Mucosa of rectum (tissue), 2 donors: ENCODE results near the gene CARD10.
A peak's percentile ranks its signal among the peaks of the same experiment; 100 is the strongest.

Experiments
- H3K27ac ChIP-seq, 2 donors: one replicate each; pipeline ENCODE4 v1.7.0; 2013; ENCODE audit warnings: inconsistent platforms in 2 of 2, low read depth in 2 of 2, low read length in 2 of 2
- H3K27me3 ChIP-seq, 2 donors: one replicate each; pipeline ENCODE4 v1.7.0; 2013; ENCODE audit warnings: low read length in 2 of 2; ENCODE audit not compliant: control insufficient read depth in 2 of 2, insufficient read depth in 2 of 2
- H3K36me3 ChIP-seq, 2 donors: one replicate each; pipeline ENCODE4 v1.7.0; 2013; ENCODE audit warnings: low read length in 2 of 2; ENCODE audit not compliant: control insufficient read depth in 2 of 2, insufficient read depth in 2 of 2
- H3K4me1 ChIP-seq, 2 donors: one replicate each; pipeline ENCODE4 v1.7.0; 2013; ENCODE audit warnings: low read length in 2 of 2, mild to moderate bottlenecking in 1 of 2; ENCODE audit not compliant: control insufficient read depth in 2 of 2, insufficient read depth in 2 of 2
- H3K4me3 ChIP-seq, 2 donors: one replicate each; pipeline ENCODE4 v1.7.0; 2013; ENCODE audit warnings: low read length in 2 of 2
- H3K9ac ChIP-seq, 2 donors: one replicate each; pipeline ENCODE4 v1.7.0; 2013; ENCODE audit warnings: low read length in 2 of 2, low read depth in 1 of 2, mild to moderate bottlenecking in 1 of 2
- H3K9me3 ChIP-seq, 2 donors: one replicate each; pipeline ENCODE4 v1.7.0; 2013; ENCODE audit warnings: low read length in 2 of 2; ENCODE audit not compliant: control insufficient read depth in 2 of 2
- donor health status: healthy.
- donor health status: Normal muscosa, but diverticular disease.

CARD10 gene

DNA sequence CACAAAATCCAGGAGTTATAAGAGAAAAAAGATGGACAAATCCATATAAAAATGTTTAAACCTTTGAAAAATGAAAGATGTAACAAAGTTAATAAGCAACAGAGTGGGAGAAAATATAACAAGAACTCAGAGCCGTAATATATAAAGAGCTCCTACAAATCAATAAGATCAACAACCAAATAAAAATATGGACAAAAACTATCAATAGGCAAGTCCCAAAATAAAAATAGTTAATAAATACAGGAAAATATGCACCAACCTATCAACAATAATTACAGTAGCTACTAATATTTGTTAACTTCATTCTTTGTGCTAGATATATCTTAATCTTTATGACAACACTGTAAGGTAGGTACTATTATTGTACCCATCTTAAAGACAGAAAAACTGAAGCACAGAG is 2.8 kb downstream of the CARD10 start:
- no peaks in the 10 kb centered on the region for H3K9me3 ChIP-seq
- no peak overlapping the region for H3K27ac ChIP-seq
- H3K4me1 ChIP-seq = peaks cover 34 to 50% of the 10 kb centered on the region in 2 donors
- peaks cover 12 to 13% of the 10 kb centered on the region in 2 donors for H3K36me3 ChIP-seq
- no peak overlapping the region for H3K4me3 ChIP-seq
- no peak overlapping the region for H3K9ac ChIP-seq
- H3K27me3 ChIP-seq = no peaks in the 10 kb centered on the region

DNA sequence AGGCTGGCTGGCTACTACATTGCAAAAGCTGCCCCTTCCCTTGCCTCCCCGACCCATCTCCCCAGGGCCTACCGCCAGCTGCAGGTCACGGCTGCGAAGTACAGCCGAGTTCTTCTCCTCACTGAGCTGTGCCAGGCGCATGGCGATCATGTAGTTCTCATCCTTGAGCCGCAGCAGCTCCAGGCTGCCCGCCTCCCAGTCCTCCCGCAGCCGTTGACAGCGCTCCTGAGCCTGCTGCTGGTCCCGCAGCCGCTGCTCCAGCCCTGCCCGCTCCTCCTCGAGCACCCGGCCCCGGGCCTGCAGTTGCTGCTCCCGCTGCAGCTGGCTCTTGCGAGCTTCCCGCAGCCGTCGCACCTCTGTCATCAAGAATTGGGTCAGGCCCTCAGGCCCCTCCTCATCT is 3.3 kb downstream of the CARD10 start:
- peaks cover 32 to 47% of the 10 kb centered on the region in 2 donors for H3K4me1 ChIP-seq

DNA sequence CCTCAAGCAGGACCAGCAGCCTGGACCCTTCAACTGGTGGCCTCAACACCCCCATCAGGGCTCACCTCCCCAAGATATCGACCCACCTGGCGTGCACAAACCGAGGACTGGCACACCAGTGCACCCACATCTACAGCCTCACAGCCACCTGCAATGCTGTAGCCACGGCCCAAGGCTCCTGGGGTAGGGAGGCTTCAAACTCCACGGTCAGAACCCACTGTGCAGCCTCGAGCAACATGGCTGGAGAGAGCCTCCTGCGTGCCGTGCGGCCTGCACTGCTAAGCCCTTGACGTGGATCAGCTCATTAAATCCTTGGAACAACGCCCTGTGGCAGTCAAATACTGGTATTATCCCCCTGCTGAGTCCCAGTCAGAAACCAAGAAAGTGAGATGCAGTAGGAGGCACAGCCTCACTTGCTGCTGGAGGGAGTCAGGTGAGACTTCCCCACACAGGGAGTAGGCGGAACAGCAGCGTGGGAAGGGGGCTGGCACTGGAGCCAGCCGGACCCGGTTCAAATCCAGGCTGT is 4.6 kb downstream of the CARD10 start:
- Histone ChIP-seq H3K4me1 (peaks cover 24 to 51% of the 10 kb centered on the region in 2 donors), H3K9ac (no peak overlapping the region), H3K4me3 (no peak overlapping the region), H3K9me3 (no peaks in the 10 kb centered on the region), H3K27ac (no peak overlapping the region), H3K27me3 (no peaks in the 10 kb centered on the region), H3K36me3 (peaks cover 12 to 13% of the 10 kb centered on the region in 2 donors)

More for the DNA sequence above, 3.3 kb downstream of the CARD10 start:
- Histone ChIP-seq H3K9me3 (no peaks in the 10 kb centered on the region), H3K9ac (no peak overlapping the region), H3K4me3 (no peak overlapping the region), H3K27ac (no peak overlapping the region), H3K27me3 (no peaks in the 10 kb centered on the region), H3K36me3 (peaks cover 12 to 13% of the 10 kb centered on the region in 2 donors)

DNA sequence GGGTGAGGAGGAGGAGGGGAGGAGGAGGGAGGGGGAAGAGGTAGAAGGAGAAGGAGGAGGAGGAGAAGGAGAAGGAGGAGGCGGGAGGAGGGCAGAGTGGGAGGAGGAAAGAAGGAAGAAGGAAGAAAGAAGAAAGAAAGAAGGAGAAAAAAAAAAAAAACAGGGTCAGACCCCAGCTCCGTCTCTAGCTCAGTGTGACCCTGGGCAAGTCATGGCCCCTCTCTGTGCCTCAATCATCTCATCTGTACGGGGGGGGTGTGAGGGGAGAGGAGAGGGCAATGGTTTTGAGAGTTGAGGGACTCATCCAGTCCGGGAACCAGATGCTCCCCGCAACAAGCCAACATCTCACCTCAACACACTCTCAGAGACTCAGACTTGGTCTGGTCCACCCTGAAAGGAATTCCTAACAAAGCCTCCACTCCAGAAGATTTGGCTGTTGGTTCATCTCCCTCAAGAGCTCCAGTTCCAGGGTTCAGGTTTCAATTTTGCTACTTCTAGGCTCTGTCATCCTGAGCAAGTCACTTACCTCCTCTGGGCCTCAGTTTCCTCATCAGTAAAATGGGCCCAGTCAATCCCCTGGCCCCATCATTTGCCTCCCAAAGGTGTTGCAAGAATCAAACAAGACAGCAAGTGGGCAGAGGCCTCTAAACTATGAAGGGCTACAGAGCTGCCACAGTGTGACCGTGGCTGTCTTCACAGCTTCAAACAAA is 7.7 kb downstream of the CARD10 start:
- H3K4me1 ChIP-seq = peaks cover 23 to 59% of the 10 kb centered on the region in 2 donors
- peaks cover 22 to 23% of the 10 kb centered on the region in 2 donors for H3K36me3 ChIP-seq

GRCh38 chr22:37510091-37510490 is 9.1 kb downstream of the CARD10 start:
- no peaks in the 10 kb centered on the region for H3K27me3 ChIP-seq
- peak overlapping the region in 1 of 2 donors; percentile 95 for H3K27ac ChIP-seq
- H3K9ac ChIP-seq = peak overlapping the region in 1 of 2 donors; percentile 10
- H3K36me3 ChIP-seq = peaks cover 22 to 28% of the 10 kb centered on the region in 2 donors
- no peaks in the 10 kb centered on the region for H3K9me3 ChIP-seq
- H3K4me1 ChIP-seq = peaks cover 23 to 54% of the 10 kb centered on the region in 2 donors
- H3K4me3 ChIP-seq = no peak overlapping the region

More for the DNA sequence above, 7.7 kb downstream of the CARD10 start:
- Histone ChIP-seq H3K27ac (peak overlapping the region; percentile 95 to 96), H3K27me3 (no peaks in the 10 kb centered on the region), H3K9me3 (no peaks in the 10 kb centered on the region), H3K9ac (peak overlapping the region; percentile 69 to 70), H3K4me3 (peak overlapping the region; percentile 11 to 31)

DNA sequence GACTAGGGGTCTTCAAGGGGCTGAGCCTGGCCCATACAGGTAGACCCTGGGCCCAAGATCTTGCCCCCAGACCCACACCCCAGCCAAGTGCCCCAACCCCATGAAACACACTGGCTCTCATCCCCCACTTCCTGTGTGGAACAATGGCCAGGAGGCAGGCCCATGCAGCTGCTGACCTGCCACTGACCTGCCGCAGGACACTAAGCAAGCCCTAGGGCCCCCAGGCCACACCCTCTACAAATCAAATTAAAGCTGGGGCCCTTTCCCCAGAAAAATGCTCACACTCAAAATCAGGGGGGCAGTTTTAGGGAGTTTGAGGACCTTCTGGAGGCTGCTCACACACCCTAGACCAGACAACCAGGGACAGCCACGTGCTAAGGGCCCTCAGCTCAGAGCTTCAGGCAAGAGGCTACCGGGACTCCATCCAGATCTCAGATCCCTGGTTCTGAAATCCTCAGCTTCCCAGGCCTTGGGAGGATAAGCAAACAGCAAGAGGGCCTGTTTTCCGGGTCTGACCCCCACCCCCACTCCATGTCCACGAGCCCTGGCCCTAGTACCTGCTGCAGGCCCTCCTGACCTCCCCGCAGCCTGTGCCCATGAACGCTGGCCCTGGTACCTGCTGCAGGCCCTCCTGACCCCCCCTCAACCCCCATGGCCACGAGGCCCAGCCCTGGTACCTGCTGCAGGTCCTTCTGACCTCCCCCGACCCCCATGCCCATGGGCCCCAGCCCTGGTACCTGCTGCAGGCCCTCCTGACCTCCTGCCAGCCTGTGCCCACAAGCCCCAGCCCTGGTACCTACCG is 10.0 kb downstream of the CARD10 start:
- Histone ChIP-seq H3K4me1 (peaks cover 29 to 62% of the 10 kb centered on the region in 2 donors), H3K9ac (peak overlapping the region; percentile 41 to 68), H3K27me3 (no peaks in the 10 kb centered on the region), H3K9me3 (no peaks in the 10 kb centered on the region), H3K4me3 (no peak overlapping the region), H3K27ac (peak overlapping the region; percentile 52 to 88), H3K36me3 (peaks cover 21 to 23% of the 10 kb centered on the region in 2 donors)

DNA sequence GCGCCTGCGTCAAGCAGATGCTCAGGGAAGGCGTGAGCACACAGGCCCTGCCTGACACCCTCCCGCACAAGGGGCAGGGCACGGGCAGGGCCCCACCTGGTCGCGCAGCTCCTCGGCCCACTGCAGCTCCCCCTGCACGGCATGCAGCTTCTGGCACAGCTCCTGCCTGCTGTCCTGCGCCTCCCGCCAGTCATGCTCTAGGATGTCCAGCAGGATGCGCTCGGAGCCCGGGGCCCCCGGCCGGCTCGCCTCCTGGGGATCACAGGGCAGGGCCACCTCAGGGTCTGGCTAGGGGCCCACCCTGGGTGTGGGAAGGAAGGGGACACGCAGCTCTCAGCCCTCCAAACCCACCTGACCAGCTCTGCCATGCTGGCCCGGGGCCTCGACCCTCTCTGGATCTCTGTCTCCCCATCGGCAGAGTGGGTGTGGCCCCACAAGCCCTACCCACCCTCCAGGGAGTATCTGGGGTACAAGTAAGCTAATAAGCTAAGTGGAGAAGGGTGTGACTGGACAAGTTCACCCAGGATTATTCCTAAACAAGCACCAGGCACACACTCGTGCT is 10.7 kb downstream of the CARD10 start:
- Histone ChIP-seq H3K9ac (peak overlapping the region in 1 of 2 donors; percentile 68), H3K9me3 (no peaks in the 10 kb centered on the region), H3K4me1 (peaks cover 36 to 68% of the 10 kb centered on the region in 2 donors), H3K4me3 (no peak overlapping the region), H3K27me3 (no peaks in the 10 kb centered on the region), H3K27ac (peak overlapping the region; percentile 52 to 88), H3K36me3 (peaks cover 21 to 23% of the 10 kb centered on the region in 2 donors)

- Histone ChIP-seq H3K36me3 (peaks cover 21 to 23% of the 10 kb centered on the region in 2 donors), H3K9me3 (no peaks in the 10 kb centered on the region), H3K27me3 (no peaks in the 10 kb centered on the region), H3K4me3 (no peak overlapping the region), H3K9ac (peak overlapping the region in 1 of 2 donors; percentile 68), H3K27ac (peak overlapping the region in 1 of 2 donors; percentile 88), H3K4me1 (peaks cover 42 to 68% of the 10 kb centered on the region in 2 donors)
Observed at GRCh38 chr22:37507731-37508130, 11.5 kb downstream of the CARD10 start.

DNA sequence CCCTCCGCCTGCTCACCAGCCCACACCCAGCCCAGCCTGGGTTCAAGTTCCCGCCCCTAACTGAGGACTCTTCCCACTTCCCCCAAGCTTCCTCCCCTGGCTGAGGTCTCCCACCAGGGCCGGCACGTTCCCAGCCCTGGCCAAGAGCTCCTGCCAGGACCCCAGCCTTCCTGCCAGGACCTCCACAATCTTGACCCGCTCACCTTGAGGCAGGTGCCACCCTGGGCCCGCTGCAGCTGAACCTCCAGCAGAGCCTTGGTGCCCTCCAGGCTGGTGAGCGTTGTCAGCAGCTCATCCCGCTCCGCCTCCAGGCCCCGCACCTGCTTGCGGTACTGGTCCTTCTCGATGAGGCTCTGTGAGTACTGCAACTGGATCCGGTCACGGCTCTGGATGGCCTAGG is 13.2 kb downstream of the CARD10 start:
- Histone ChIP-seq H3K4me3 (no peak overlapping the region), H3K36me3 (peaks cover 21 to 23% of the 10 kb centered on the region in 2 donors), H3K9ac (no peak overlapping the region), H3K27me3 (no peaks in the 10 kb centered on the region), H3K27ac (no peak overlapping the region), H3K9me3 (no peaks in the 10 kb centered on the region), H3K4me1 (peaks cover 44 to 70% of the 10 kb centered on the region in 2 donors)
